Activated naive CD4-positive, alpha-beta T cell treated with anti-CD3 and anti-CD28 coated beads, Interleukin-2, amount 50 U/mL, for 24 hours (primary cell): ENCODE measurements around the gene RNF138.
A peak's percentile ranks its signal among the peaks of the same experiment; 100 is the strongest.
"Not testable (repeated sequence)": the region's sequence is repeated elsewhere in the genome, so short reads cannot be mapped to it uniquely, and the experiment has no call there.

Experiments used
- H3K27ac Mint-ChIP-seq: one replicate; pipeline ENCODE4 v1.8.0; 2021; ENCODE audit warnings: mild to moderate bottlenecking, mixed read lengths
- H3K27me3 Mint-ChIP-seq: one replicate; pipeline ENCODE4 v1.8.0; 2021; ENCODE audit warnings: mixed read lengths
- H3K36me3 Mint-ChIP-seq: one replicate; pipeline ENCODE4 v1.8.0; 2021; ENCODE audit warnings: mixed read lengths
- H3K4me1 Mint-ChIP-seq: one replicate; pipeline ENCODE4 v1.8.0; 2021; ENCODE audit warnings: mixed read lengths
- H3K4me3 Mint-ChIP-seq: one replicate; pipeline ENCODE4 v1.8.0; 2021; ENCODE audit warnings: mild to moderate bottlenecking, mixed read lengths
- H3K9me3 Mint-ChIP-seq: one replicate; pipeline ENCODE4 v1.8.0; 2021; ENCODE audit warnings: mixed read lengths

The RNF138 gene

GRCh38 chr18:32138332-32138982 lies 46.8 kb downstream of the RNF138 start:
- peak overlapping the region; percentile 66 for H3K27ac Mint-ChIP-seq
- peaks cover 2% of the 10 kb centered on the region for H3K36me3 Mint-ChIP-seq
- no peaks in the 10 kb centered on the region for H3K9me3 Mint-ChIP-seq
- H3K4me1 Mint-ChIP-seq, result peaks cover 30% of the 10 kb centered on the region
- H3K4me3 Mint-ChIP-seq, result no peak overlapping the region
- no peaks in the 10 kb centered on the region for H3K27me3 Mint-ChIP-seq

GRCh38 chr18:32139835-32140283 lies 48.2 kb downstream of the RNF138 start:
- no peak overlapping the region for H3K4me3 Mint-ChIP-seq
- peaks cover 1% of the 10 kb centered on the region for H3K36me3 Mint-ChIP-seq
- H3K27ac Mint-ChIP-seq, result no peak overlapping the region
- H3K27me3 Mint-ChIP-seq, result no peaks in the 10 kb centered on the region
- peaks cover 30% of the 10 kb centered on the region for H3K4me1 Mint-ChIP-seq
- no peaks in the 10 kb centered on the region for H3K9me3 Mint-ChIP-seq

- peaks cover 9% of the 10 kb centered on the region for H3K36me3 Mint-ChIP-seq
- H3K9me3 Mint-ChIP-seq, result no peaks in the 10 kb centered on the region
- no peaks in the 10 kb centered on the region for H3K4me1 Mint-ChIP-seq
- no peak overlapping the region for H3K27ac Mint-ChIP-seq
- H3K27me3 Mint-ChIP-seq, result no peaks in the 10 kb centered on the region
- no peak overlapping the region for H3K4me3 Mint-ChIP-seq
Observed at GRCh38 chr18:32148185-32148870, 56.7 kb downstream of the RNF138 start.

GRCh38 chr18:32152705-32153448 lies 61.2 kb downstream of the RNF138 start:
- H3K4me1 Mint-ChIP-seq, result peaks cover 1% of the 10 kb centered on the region
- no peak overlapping the region for H3K4me3 Mint-ChIP-seq
- H3K27ac Mint-ChIP-seq, result no peak overlapping the region
- H3K27me3 Mint-ChIP-seq, result peaks cover 2% of the 10 kb centered on the region
- H3K9me3 Mint-ChIP-seq, result no peaks in the 10 kb centered on the region
- H3K36me3 Mint-ChIP-seq, result peaks cover 9% of the 10 kb centered on the region

- Mint-ChIP-seq H3K4me3 (no peak overlapping the region), H3K27ac (no peak overlapping the region), H3K4me1 (peaks cover 5% of the 10 kb centered on the region), H3K36me3 (no peaks in the 10 kb centered on the region), H3K27me3 (peaks cover 2% of the 10 kb centered on the region), H3K9me3 (no peaks in the 10 kb centered on the region)
Observed at GRCh38 chr18:32156855-32157254, 65.2 kb downstream of the RNF138 start.

DNA sequence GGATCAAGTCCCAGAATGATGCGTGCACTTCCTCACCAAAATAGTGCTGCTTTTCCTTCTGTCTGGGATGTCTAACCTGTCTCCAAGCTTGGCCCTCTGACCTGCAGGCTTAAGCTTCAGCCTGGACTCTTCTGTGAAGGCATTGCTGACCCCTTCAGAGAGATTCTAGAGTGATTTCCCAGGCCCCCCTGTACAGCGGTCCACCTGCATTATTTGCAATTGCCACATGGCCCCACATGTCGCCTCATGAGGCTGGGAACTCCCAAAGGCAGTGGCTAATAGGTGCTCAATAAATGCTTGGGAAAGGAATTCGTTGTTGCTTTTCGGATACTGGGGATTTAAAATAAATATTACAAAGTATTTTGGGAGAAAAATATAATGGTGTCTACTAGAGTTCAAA lies 65.9 kb downstream of the RNF138 start:
- Mint-ChIP-seq H3K4me3 (peak overlapping the region; percentile 70), H3K27me3 (peaks cover 2% of the 10 kb centered on the region), H3K4me1 (peaks cover 5% of the 10 kb centered on the region), H3K36me3 (no peaks in the 10 kb centered on the region), H3K27ac (no peak overlapping the region), H3K9me3 (no peaks in the 10 kb centered on the region)

DNA sequence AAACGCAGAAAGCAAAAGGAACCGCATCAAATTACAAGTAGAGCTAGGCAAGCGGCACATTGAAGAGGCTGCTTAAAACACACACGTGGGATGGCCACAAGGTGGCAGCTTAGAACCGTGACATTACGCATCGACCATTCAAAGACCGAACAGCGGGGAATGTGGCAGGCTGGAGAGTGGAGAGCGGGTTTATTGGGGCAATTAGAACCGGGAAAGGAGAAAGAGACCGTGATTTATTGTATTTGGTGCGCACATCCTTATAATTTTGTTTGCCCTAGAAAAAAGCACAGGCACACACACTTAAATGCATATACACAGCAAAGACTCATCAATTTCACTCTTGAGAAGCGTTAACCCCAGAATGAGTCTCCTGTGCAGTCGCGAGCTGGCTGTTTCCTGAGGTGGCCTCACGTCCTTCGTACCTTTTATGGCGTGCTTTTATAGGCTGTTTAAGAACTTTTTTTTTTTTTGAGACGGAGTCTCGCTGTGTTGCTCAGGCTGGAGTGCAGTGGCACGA lies 66.5 kb downstream of the RNF138 start:
- Mint-ChIP-seq H3K4me1 (peaks cover 5% of the 10 kb centered on the region), H3K27ac (no peak overlapping the region), H3K4me3 (peak overlapping the region; percentile 70), H3K36me3 (no peaks in the 10 kb centered on the region), H3K9me3 (no peaks in the 10 kb centered on the region), H3K27me3 (peaks cover 2% of the 10 kb centered on the region)

- not testable (repeated sequence) for H3K9me3 Mint-ChIP-seq, H3K36me3 Mint-ChIP-seq, H3K27me3 Mint-ChIP-seq, H3K27ac Mint-ChIP-seq, H3K4me1 Mint-ChIP-seq
- peak overlapping the region; percentile 70 for H3K4me3 Mint-ChIP-seq
Observed at GRCh38 chr18:32158631-32159030, 67.0 kb downstream of the RNF138 start.

- Mint-ChIP-seq H3K27me3 (peaks cover 2% of the 10 kb centered on the region), H3K4me3 (no peak overlapping the region), H3K36me3 (no peaks in the 10 kb centered on the region), H3K9me3 (no peaks in the 10 kb centered on the region), H3K4me1 (peaks cover 5% of the 10 kb centered on the region), H3K27ac (no peak overlapping the region)
Observed at GRCh38 chr18:32160547-32160946, 68.9 kb downstream of the RNF138 start.

GRCh38 chr18:32167980-32168730 lies 76.5 kb downstream of the RNF138 start:
- Mint-ChIP-seq H3K4me1 (no peaks in the 10 kb centered on the region), H3K36me3 (no peaks in the 10 kb centered on the region), H3K4me3 (no peak overlapping the region), H3K27ac (no peak overlapping the region), H3K9me3 (no peaks in the 10 kb centered on the region), H3K27me3 (no peaks in the 10 kb centered on the region)

DNA sequence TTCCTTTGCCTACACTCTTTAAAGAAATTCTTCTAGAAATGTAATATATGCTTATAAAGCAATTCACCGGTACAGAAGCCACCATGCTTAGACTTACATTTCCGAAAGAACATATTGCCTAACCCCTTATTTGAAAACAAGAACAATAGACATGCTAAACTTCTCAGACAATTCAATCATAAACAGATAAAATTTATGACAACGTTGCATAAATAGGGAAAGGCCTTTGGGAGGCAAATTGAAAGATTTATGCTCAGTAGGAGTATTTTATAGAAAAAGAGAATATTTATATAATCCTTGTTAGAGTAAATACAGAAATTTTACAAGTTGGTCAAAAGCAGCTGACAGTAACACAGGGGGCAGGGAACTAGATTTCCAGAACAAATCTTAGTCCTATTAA lies 82.0 kb downstream of the RNF138 start:
- Mint-ChIP-seq H3K27ac (no peak overlapping the region), H3K36me3 (no peaks in the 10 kb centered on the region)

GRCh38 chr18:32174719-32175118 lies 83.0 kb downstream of the RNF138 start:
- Mint-ChIP-seq H3K9me3 (no peaks in the 10 kb centered on the region), H3K4me1 (no peaks in the 10 kb centered on the region), H3K36me3 (no peaks in the 10 kb centered on the region), H3K27ac (no peak overlapping the region), H3K4me3 (no peak overlapping the region), H3K27me3 (peaks cover 2% of the 10 kb centered on the region)

More for the DNA sequence above, 82.0 kb downstream of the RNF138 start:
- Mint-ChIP-seq H3K27me3 (peaks cover 2% of the 10 kb centered on the region), H3K4me1 (no peaks in the 10 kb centered on the region), H3K9me3 (no peaks in the 10 kb centered on the region), H3K4me3 (no peak overlapping the region)

- no peaks in the 10 kb centered on the region for H3K4me1 Mint-ChIP-seq
- no peak overlapping the region for H3K27ac Mint-ChIP-seq
- H3K27me3 Mint-ChIP-seq, result peaks cover 2% of the 10 kb centered on the region
- H3K9me3 Mint-ChIP-seq, result no peaks in the 10 kb centered on the region
- no peaks in the 10 kb centered on the region for H3K36me3 Mint-ChIP-seq
- no peak overlapping the region for H3K4me3 Mint-ChIP-seq
Observed at GRCh38 chr18:32175265-32175664, 83.6 kb downstream of the RNF138 start.

DNA sequence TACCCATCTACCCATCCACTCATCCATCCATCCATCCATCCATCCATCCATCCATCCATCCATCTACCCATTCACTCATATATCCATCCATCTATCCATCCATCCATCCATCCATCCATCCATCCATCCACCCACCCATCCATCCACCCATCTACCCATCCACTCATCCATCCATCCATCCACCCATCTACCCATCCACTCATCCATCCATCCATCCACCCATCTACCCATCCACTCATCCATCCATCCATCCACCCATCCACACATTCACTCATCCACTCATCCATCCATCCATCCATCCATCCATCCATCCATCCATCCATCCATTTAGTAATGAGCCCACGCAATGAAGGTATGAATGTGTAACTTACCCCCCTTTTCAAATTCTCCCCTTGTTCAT lies 85.1 kb downstream of the RNF138 start:
- not testable (repeated sequence) for H3K27ac Mint-ChIP-seq, H3K36me3 Mint-ChIP-seq, H3K4me3 Mint-ChIP-seq, H3K27me3 Mint-ChIP-seq, H3K4me1 Mint-ChIP-seq, H3K9me3 Mint-ChIP-seq

- H3K36me3 Mint-ChIP-seq, result no peaks in the 10 kb centered on the region
- no peak overlapping the region for H3K4me3 Mint-ChIP-seq
- H3K27me3 Mint-ChIP-seq, result peaks cover 2% of the 10 kb centered on the region
- no peak overlapping the region for H3K27ac Mint-ChIP-seq
- H3K9me3 Mint-ChIP-seq, result no peaks in the 10 kb centered on the region
- no peaks in the 10 kb centered on the region for H3K4me1 Mint-ChIP-seq
Observed at GRCh38 chr18:32177530-32177929, 85.9 kb downstream of the RNF138 start.
